ENCODE measurements around the gene ZNF611.
"Not testable (repeated sequence)": the region's sequence is repeated elsewhere in the genome, so short reads cannot be mapped to it uniquely, and the experiment has no call there.

DNA sequence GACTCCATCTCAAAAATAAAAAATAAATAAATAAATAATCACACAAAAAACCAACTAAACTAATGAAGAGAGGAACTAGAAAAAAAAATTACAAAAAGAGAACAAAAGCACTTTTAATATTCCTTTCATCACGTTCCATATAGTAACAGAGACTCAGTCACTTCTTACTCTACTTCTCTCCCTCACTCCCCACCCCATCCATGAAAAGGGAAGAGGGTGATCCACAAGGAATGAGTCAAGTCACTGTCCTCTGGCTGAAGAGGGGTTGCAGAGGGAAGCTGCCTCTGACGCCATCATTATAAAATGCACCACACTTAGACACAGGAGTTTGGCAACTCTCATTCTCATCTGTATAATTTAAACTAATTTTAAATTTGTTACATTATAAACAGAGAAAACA is 48.0 kb upstream of the ZNF611 start:
- not testable (repeated sequence) for TF ChIP-seq EP300 (IDR thresholded peaks at IDR 0.05); POLR2AphosphoS5 (IDR thresholded peaks at IDR 0.05); POLR2A (IDR thresholded peaks at IDR 0.05; ENCODE audit: low read depth)
- TF ChIP-seq, protein P1, sequence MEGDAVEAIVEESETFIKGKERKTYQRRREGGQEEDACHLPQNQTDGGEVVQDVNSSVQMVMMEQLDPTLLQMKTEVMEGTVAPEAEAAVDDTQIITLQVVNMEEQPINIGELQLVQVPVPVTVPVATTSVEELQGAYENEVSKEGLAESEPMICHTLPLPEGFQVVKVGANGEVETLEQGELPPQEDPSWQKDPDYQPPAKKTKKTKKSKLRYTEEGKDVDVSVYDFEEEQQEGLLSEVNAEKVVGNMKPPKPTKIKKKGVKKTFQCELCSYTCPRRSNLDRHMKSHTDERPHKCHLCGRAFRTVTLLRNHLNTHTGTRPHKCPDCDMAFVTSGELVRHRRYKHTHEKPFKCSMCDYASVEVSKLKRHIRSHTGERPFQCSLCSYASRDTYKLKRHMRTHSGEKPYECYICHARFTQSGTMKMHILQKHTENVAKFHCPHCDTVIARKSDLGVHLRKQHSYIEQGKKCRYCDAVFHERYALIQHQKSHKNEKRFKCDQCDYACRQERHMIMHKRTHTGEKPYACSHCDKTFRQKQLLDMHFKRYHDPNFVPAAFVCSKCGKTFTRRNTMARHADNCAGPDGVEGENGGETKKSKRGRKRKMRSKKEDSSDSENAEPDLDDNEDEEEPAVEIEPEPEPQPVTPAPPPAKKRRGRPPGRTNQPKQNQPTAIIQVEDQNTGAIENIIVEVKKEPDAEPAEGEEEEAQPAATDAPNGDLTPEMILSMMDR (IDR thresholded peaks at IDR 0.05) = not testable (repeated sequence)

All from esophagus muscularis mucosa (tissue), 4 donors.